Activated CD8-positive, alpha-beta memory T cell treated with anti-CD3 and anti-CD28 coated beads for 36 hours (primary cell): Measurements from ENCODE around the gene LRBA. TPM values are rescaled to one million over a fixed set of nuclear protein-coding genes. Genes with fewer than 3 reads are reported as not detected.
"Not testable (repeated sequence)": the region's sequence is repeated elsewhere in the genome, so short reads cannot be mapped to it uniquely, and the experiment has no call there.

Experiments
- CTCF ChIA-PET: fragments of 350-600 bp; sonication (Branson Sonifier 250); formaldehyde crosslinking; loops from one replicate; lab custom pipeline; 2021; ENCODE audit warnings: antibody characterized with exemption; lab: Charles Lee
- POLR2A ChIA-PET: fragments of 350-600 bp; sonication (Branson Sonifier 250); formaldehyde crosslinking; loops from one replicate; lab custom pipeline; 2021; ENCODE audit warnings: antibody characterized with exemption; lab: Charles Lee
- total RNA-seq, 2 experiments: library from RNA; stranded (reverse); gene quantifications; one replicate each; pipeline ENCODE4 v1.2.3, GENCODE V29; 2021

LRBA gene
- total RNA-seq, 2 experiments from 2014 or later, result 62.2 to 64.8 TPM

DNA sequence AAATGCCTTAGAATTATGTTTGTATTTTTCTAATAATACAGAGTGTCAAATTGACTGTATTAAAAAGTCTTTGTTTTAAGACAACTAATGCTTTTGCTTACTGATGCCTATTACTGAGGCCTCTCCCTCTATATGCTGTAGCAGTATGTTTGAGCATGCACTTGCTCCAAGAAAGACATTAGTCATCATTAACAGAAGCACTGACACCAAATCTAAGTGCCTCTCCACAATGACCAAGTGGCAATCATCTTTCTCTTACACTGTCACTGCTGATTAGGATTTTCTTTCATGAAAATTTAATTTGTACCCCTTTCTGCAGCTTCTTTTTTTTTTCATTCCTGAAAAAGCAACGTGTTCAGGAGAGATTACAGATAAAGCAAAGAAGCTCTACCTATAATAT is 444.2 kb downstream of the LRBA start:
- ChIA-PET POLR2A (no interaction called here), CTCF (no interaction called here)

DNA sequence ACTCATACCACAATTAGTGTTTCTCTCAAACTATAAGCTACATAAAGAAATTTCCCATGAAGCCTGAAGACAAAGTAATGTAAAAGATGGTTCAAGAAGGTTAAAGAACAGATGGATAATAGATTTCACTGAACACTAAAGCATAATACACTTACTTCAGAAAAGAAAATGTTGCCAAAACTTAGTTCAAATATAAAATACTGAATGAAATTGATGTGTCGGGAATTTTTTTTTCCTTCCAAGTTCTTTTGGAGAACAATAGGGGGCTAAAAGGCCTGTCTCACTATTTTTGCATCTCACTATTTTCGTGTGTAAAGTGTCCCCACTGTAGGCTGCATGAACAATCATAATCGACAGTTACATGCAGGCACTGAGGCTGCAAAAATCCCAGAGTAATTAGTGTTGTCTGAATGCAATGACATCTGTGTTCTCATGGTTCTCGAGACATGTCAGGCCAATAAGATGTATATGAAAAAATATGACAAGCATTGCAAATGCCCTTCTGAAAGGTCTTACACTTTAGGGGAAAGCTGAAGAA is 445.0 kb downstream of the LRBA start:
- CTCF ChIA-PET, result no interaction called here
- POLR2A ChIA-PET, result no interaction called here

DNA sequence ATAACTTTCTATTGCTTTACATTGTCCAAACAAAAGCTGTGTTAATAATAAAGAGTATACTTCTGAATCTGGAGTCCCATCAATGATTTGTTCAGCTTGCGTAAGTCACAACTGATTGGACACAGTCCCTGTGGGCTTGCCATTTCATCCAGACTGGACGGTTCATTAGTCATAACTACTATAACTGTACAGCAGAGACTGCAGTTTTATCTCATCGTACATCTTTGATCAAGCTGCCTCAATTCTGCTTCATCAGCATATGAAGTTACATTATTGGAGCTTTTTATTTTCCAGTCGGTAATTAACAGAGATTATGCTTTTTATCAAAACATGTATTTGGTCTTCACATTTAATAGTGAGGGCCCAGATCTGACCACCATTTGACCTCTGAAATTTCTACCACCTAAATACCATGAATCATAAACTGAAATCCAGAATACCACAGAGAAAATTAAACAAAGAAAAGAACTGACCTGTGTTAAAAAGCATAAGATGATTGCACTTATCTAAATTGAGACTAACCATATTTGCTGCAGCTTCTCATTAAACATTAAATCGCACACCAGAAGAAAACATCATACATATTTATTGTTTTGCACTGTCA is 445.6 kb downstream of the LRBA start:
- CTCF ChIA-PET, result no interaction called here
- POLR2A ChIA-PET, result no interaction called here

DNA sequence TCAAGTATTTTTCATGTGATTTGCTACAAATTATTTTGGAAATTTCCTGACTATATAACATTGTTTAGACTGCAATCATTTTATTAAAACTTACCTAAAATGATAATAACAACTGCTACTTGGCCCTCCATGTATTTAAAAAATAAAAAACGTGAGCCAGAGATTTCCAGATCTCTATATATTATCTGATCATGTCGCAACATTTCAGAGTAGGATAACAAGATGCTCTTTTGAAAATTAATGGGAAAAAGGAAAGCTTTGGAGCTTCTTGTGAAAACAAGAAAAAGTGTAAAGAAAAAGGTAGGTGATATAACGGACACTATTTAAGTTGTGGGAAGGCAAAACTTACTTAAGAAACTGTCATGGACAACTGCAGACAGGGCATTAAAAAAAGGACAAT is 448.0 kb downstream of the LRBA start:
- POLR2A ChIA-PET, result no interaction called here
- CTCF ChIA-PET, result no interaction called here

DNA sequence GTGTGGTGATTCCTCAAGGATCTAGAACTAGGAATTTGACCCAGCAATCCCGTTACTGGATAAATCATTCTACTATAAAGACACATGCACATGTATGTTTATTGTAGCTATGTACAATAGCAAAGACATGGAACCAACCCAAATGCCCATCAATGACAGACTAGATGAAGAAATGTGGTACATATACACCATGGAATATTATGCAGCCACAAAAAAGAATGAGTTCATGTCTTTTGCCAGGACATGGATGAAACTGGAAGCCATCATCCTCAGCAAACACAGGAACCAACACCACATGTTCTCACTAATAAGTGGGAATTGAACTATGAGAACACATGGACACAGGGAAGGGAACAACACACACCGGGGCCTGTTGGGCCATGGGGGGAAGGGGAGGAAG is 450.1 kb downstream of the LRBA start:
- CTCF ChIA-PET, POLR2A ChIA-PET: not testable (repeated sequence)

DNA sequence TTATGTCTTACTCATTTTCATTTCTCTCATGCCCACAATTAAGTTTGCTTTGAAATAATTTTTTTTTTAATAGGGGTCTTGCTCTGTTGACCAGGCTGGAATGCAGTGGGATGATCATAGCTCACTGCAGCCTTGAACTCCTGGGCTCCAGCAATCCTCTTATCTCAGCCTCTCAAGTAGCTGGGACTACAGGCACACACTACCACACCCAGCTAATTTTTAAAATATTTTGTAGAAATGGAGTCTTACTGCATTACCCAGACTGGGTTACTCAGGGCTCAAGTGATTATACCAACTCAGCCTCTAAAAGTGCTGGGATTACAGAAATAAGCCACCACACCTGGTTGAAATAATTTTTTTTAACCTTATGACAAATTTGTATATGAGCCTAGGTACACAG is 452.3 kb downstream of the LRBA start:
- CTCF ChIA-PET, result no interaction called here
- POLR2A ChIA-PET, result no interaction called here

DNA sequence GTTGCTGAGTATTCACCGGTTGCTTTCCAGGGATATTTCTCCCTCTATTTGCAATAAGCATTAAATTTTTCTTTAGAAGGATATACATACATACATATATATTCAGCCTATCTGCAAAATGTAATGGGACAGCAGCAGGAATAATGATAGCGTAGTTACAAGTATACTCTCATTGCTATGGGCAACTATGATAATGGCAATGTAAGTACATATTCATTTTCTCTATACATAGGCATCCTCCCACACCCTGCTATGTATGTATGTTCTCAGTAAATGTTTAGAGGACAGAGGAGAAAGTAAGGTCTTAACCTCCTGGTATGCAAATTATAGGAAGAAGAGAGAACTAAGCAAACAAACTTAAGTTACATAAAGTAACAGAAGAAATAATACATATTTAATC is 452.8 kb downstream of the LRBA start:
- CTCF ChIA-PET, result no interaction called here
- POLR2A ChIA-PET, result no interaction called here

DNA sequence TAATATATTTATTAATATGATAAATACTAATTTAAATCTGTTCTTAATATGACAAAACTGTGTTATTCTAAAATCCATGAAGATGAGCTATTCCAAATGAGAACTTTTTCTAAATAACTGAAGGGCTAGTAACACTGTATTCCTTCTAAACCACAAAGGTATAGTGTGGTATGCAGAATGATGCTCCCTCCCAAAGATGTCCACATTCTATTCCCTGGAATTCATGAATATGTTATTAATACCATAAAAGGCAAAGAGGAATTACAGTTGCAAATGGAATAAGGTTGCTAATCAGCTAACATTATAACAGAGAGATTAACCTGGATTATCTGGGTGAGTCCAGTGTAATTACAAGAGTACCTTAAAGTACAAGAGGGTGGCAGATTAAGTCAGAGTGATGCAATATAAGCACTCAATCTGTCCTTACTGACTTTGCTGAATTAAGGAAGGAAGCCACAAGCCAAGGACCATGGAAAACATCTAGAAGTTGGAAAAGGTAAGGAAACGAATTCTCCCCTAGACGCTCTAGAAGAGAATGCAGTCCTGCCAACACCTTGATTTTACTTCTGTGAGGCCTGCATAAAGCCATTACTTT is 453.8 kb downstream of the LRBA start:
- ChIA-PET CTCF (no interaction called here), POLR2A (no interaction called here)

DNA sequence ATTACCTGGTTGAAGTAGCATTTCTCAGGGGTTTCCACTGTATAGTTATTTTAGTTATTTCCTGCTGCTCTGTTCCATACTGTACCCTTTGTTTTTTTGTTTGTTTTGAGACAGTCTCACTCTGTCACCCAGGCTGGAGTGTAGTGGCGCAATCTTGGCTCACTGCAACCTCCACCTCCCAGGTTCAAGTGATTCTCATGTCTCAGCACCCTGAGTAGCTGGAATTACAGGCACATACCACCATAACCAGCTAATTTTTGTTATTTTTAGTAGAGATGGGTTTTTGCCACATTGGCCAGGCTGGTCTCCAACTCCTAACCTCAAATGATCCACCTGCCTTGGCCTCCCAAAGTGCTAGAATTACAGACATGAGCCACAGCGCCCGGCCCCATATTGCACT is 457.3 kb downstream of the LRBA start:
- POLR2A ChIA-PET, CTCF ChIA-PET: not testable (repeated sequence)

DNA sequence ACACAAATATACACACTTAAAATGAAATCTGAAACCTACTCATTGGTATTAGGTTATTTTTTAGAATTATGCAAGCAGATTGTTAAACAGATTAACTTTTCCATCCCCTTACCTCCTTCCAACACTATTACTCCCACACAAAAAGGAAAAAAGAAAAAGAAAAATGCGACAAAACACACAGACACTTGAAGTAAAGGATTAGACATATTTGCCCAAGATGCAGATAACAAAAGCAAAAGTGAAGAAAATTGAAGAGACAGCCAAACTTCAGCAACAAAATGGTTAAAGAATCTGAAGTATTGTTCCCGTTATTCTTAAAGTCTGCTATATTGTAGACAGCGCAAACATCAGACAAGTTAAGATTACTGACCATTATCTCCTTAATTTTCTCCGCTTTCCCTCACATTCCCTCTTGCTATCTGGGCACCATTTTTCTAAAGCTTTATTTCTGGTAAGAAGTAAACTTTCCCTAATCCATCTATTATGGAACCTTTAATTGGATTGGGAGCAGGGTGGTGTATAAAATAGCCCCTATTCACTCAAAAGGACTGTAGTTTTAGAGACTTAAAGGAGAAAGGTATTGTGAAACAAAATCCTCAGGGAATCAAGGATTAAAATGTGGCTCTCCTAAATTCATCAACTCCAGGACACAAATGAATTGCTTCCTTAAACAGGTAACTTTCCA is 467.8 kb downstream of the LRBA start:
- ChIA-PET POLR2A (no interaction called here), CTCF (no interaction called here)

DNA sequence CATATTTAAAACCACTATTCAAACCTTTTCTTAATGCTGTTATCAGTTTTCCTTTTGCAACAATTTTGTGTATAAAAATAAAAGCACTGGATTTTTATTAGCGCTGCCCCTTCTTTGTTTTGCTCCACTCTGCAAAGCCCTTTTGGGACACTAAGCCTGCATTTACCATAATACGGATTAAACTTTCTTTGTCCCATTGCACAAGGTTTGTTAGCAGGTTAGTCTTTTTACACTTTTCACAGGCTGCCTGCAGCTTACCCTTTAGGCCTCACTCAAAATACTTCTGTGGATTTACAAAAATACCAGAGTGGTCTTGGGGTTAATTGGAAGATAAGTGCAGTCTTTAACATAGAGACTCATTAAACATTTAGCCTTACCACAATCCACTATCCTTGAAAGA is 468.8 kb downstream of the LRBA start:
- CTCF ChIA-PET, result no interaction called here
- POLR2A ChIA-PET, result no interaction called here

DNA sequence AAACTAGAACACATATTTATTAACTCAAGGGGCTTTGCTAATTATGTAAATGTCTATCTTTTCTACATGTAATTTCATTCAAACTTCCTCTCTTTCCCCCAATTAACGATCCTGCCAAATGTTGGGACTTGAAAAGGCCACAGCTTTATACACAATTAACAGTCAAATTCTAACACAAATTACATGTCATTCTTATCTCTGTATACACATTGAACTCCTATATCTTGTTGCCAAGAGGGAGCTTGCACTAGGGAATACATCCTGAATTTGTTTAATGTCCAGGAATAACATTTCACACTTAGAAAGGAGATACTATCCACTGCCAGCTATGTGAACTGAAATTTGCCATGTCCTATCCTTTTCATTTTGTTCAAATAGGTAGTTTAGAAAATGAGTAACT is 472.0 kb downstream of the LRBA start:
- CTCF ChIA-PET, result interaction anchor here (0.6 kb wide), 1 partner anchor 241 kb away, joined by 3 read pairs; no protein-coding TSS in a partner anchor
- POLR2A ChIA-PET, result no interaction called here

DNA sequence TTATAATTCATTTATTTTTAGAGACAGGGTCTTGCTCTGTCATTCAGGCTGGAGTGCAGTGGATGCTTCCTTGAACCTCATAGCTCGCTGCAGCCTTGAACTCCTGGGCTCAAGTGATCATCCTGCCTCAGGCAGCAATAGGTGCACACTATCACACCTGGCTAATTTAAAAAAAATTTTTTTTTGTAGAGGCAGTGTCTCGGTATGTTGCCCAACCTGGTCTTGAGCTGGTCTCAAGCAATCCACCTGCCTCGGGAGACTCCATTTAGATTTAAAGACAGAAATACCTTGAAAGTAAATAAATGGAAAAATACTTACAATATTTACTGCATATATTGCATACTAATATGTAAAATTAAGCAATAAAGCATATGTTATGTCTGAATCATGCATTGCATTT is 473.4 kb downstream of the LRBA start:
- POLR2A ChIA-PET, result no interaction called here
- CTCF ChIA-PET, result no interaction called here

DNA sequence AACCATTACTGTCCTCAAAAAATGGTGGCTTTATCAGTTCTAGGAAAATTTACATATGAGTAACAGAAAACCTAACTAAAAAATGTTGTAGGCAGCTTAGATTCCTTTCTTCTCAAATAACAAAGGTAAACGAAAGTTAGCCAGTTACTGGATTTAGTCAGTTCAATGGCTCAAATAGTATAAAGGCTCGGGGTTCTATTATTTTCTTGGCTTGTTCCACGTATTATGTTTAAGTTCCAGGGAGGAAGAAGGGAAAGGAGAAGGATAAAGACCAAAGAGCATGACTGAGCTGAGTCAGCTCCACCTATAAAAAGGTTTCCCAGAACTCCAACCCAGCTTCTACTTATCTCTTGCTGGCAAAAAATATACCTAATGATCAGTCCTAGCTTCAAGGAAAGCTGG is 474.1 kb downstream of the LRBA start:
- POLR2A ChIA-PET, result no interaction called here
- CTCF ChIA-PET, result no interaction called here

DNA sequence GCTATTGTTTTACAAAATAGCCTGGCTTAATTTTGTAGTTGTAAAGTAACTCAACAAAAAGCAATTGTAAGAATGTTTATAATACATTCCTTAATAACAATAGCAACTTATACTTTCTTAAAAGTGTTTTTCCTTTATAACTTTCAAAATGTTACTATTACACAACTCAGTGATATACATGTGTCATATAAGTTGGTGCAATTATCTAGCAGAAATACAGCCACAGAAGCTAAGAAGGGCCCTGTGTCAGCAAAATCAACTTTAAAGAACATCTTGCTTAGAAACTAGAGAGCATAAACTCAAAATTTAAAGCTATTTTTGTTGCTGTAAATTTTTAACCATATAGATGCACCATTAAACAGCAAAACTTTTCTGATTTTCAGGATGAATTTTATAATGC is 474.5 kb downstream of the LRBA start:
- ChIA-PET POLR2A (no interaction called here), CTCF (no interaction called here)

DNA sequence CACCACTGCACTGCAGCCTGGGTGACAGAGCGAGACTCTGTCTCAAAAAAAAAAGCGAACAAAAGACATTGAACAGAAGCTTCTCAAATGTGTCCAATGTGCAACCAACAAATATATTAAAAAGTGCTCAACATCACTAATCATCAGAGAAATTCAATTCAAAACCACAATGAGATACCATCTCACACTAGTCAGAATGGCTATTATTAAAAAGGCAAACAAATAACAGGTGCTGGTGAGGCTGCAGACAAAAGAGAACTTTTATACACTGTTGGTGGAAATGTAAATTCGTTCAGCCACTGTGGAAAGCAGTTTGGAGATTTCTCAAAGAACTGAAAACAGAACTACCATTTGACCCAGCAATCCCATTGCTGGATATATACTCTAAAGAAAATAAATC is 477.2 kb downstream of the LRBA start:
- POLR2A ChIA-PET, CTCF ChIA-PET: not testable (repeated sequence)

DNA sequence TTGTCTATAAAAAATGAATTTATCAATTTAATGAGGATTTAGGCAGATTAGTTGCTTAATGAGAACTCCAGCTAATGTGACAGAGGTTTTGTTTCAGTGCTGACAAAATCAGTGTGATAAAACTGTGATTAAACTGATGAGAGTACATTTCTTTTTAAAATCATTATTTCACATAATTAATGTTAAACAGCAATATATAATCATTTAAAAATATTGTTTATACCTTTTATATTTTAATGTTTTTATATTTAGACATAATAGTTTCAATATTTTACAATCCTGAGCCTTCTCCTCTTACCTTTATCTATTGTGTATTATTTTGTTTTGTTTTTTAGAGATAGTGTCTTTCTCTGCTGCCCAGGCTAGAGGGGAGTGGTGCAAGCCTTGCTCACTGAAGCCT is 480.3 kb downstream of the LRBA start:
- POLR2A ChIA-PET, result no interaction called here
- CTCF ChIA-PET, result no interaction called here

DNA sequence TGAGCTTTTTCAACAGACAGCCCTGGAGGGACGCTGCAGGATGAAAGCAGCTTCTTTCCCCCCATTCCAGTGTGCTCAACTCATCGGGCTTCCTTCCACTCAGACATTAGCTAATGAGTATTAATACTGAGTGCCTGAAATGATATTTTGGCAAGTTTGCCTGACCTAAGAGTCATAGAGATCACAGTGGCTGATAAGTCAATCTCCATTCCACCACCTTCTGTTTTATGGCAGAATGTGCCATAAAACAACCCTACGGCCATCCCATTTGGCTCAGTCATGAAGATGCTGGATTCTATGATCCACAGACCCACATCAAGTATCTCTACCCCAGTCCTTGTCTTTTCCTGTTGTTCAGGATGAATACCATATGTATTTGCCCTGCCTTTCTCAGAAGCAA is 481.4 kb downstream of the LRBA start:
- ChIA-PET POLR2A (no interaction called here), CTCF (no interaction called here)

DNA sequence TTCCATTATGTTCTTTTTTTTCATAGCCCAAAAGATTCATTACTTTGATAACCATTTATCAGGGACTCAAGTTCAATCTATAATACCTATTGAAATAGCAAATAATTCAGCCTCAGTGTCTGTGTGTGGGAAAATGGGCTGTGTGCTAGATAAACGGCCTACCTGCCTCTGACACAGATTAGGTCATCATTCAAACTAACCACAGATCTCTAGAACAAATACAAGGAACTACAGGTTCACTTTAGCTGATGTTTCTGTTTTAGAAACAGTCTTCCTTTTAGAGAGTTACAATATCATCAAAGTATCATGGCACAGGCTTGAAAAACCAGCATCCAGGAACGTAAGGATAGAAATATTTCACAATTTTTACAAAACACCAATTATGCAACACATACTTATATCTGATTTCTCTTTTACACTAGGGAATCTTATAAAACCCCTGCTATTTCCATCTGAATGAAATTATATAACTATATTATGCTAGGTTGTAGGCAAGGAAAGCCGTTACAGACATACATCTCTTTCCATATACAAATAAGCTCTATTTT is 489.7 kb downstream of the LRBA start:
- CTCF ChIA-PET, result no interaction called here
- POLR2A ChIA-PET, result no interaction called here

DNA sequence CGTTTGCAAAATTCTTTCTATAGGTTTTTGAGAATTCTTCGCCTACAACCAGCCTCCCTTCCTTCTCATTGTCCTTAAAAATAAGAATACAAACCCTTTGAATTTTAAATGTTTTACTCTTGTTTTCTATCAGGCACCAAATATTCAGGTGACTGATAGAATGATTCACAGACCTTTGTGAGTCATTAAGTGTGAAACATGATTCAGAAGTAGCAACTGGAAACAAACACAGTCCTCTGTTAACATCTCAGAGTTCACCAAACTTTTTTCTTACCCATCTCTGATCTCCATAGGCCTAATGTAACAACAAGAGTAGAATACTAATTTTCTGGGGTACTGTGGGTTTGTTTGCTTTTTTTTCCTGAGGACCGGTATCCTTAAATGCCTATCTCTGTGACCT is 496.5 kb downstream of the LRBA start:
- ChIA-PET POLR2A (no interaction called here), CTCF (no interaction called here)

DNA sequence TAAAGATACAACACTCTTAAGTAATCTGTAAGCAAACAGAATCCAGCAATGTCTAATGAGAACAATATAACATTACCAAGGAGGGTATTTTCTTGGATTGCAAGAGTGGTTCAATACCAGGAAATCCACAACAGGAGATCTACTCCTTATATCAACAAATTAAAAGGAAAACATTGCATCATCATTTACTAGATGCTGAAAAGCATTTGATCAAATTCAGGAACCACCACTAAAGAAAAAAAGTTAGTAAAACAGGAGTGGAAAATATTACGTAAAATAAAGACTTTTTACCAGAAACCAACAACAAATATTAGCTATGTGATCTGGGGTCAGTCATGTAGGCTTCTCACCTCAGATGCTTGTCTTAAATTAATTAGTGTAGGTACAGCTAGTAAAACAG is 499.9 kb downstream of the LRBA start:
- ChIA-PET CTCF (no interaction called here), POLR2A (no interaction called here)
